OCI-LY7 (cell line): Measurements from ENCODE around the gene FHIT.

ENCODE experiments used
- EZH2phosphoT487 ChIP-seq: fragments of 200-600 bp; sonication (generic); IDR thresholded peaks from 2 replicates; pipeline ENCODE4 v1.6.1; 2018; ENCODE audit warnings: low read depth, borderline replicate concordance, mild to moderate bottlenecking, mixed run types, antibody characterized with exemption, low read length, moderate library complexity, mixed read lengths
- TF ChIP-seq, protein P1 (sequence below): fragments of 200-600 bp; sonication (generic); conservative IDR thresholded peaks from 2 replicates; pipeline ENCODE4 v1.5.1; 2014; ENCODE audit warnings: mild to moderate bottlenecking, antibody characterized with exemption, low read length, moderate library complexity, mixed read lengths

DNA sequence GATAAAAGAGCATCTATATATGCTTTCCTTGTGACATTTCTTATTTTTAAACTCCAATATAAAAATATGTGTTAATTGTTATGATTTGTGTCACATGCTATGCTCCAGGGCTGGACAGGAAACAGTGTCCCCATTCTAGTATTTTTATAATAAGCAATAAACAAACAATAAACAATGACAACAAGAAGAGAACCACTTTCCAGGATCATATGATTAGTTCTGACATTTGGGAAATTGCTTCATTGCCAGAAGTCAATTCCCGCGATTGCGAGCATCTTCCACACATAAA, 260.9 kb downstream of the FHIT start:
- TF ChIP-seq, protein P1, sequence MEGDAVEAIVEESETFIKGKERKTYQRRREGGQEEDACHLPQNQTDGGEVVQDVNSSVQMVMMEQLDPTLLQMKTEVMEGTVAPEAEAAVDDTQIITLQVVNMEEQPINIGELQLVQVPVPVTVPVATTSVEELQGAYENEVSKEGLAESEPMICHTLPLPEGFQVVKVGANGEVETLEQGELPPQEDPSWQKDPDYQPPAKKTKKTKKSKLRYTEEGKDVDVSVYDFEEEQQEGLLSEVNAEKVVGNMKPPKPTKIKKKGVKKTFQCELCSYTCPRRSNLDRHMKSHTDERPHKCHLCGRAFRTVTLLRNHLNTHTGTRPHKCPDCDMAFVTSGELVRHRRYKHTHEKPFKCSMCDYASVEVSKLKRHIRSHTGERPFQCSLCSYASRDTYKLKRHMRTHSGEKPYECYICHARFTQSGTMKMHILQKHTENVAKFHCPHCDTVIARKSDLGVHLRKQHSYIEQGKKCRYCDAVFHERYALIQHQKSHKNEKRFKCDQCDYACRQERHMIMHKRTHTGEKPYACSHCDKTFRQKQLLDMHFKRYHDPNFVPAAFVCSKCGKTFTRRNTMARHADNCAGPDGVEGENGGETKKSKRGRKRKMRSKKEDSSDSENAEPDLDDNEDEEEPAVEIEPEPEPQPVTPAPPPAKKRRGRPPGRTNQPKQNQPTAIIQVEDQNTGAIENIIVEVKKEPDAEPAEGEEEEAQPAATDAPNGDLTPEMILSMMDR = no peak
- no peak for TF ChIP-seq EZH2phosphoT487
